Hematopoietic multipotent progenitor cell (in vitro differentiated cells): ENCODE data around the gene ANKHD1. TPM values are rescaled to one million over a fixed set of nuclear protein-coding genes. Genes with fewer than 3 reads are reported as not detected.

Experiments used
- DNase-seq, 3 donors: peaks; one replicate each; pipeline ENCODE4 v3.0.0-alpha.2; 2011 to 2015; ENCODE audit warnings: low read depth in 2 of 3, low spot score in 2 of 3
- total RNA-seq: library from RNA; depleted of rRNA; stranded (reverse); fragments of >200 nt; gene quantifications from one replicate; pipeline ENCODE4 v1.2.3, GENCODE V29; 2012

Gene ANKHD1
- total RNA-seq, 1 donor, result 97.5 TPM

DNA sequence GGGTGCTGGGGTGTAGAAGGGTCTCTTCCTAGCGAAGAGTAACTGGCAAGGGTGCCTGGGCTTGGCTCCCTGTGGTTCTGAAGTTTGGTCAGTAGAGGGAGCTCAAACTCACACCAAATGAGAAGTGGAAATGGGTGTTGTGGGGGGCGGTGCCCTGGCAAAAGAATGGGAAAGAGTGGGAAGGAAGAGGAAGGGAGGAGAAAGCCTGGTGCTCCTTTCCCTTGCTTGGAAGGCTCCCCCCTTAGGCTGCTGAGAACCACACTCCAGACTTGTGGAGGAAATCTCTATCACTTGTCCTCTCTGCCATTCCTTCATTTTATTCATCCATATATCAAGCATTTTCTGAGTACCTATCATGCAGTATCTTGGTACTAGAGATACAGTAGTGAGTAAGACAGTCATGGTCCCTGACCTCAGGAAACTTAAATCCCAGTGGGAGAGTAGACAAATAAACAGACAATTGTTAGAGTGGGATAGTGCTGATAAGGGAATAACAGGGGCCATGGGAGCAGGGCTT, 28.6 kb upstream of the ANKHD1 start:
- peak; percentile 21 to 48 (median 31) for DNase-seq

DNA sequence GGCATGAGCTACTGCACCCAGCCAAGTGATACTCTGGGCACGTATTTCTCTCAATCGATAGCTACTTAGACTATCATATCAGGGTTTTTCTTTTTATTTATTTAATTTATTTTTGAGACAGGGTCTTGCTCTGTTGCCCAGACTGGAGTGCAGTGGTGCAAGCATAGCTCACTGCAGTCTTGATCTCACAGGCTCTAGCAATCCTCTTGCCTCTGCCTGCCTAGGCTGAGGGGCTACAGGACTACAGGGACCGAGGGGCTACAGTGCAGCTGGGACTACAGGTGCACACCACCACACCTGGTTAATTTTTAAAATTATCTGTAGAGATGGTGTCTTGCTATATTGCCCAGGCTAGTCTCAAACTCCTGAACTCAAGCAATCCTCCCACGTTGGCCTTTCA, 20.3 kb upstream of the ANKHD1 start:
- no peak for DNase-seq

DNA sequence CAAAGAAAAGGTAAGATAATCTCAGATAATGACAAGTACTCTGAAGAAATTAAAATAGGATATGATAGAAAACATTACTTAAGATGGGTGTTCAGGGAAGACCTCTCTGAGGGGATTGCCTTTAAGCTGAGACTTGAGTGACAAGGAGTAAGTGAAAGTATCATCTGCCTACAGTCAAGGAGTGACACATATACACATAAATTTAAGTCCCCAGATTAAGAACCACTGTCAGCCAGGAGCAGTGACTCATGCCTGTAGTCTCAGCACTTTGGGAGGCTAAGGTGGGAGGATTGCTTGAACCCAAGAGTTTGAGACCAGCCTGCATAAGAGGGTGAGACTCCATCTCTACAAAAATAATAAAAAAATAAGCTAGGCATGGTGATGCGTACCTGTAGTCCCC, 19.7 kb upstream of the ANKHD1 start:
- DNase-seq, result no peak

DNA sequence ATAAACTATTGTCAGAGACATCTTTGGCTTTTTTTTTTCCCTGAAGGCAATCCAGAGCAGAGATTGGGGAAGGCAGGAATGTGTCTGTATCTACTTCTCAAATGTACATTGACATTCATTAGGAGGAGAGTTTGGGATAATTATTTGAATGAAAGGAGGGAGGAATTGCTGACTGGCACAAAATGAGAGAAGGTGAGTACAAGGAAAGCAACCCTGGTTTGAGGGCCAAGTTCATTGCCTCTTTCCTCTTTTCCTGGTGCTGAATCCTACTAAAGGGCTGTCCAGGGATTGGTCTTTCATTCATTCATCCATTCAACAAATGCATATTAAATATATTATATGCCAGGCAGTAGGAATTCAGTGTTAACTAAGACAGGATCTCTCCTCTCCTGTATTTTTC, 18.8 kb upstream of the ANKHD1 start:
- no peak for DNase-seq

DNA sequence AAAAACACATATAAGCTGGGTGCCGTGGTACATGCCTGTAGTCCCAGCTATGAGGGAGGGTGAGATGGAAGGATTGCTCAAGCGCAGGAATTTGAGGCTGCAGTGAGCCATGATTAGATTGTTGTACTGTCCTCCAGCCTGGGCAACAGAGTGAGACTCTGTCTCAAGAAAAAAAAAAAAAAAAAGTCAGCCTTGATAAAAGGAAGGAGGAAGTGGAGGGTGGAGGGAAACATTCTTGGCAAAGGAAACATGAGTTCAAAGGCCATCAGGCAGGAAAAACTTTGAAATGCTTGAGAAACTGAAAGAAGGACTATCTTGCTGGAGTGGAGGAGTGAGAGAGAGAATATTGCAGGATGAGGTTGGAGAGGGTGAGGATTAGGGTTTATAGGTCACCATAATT, 18.3 kb upstream of the ANKHD1 start:
- DNase-seq, result no peak

DNA sequence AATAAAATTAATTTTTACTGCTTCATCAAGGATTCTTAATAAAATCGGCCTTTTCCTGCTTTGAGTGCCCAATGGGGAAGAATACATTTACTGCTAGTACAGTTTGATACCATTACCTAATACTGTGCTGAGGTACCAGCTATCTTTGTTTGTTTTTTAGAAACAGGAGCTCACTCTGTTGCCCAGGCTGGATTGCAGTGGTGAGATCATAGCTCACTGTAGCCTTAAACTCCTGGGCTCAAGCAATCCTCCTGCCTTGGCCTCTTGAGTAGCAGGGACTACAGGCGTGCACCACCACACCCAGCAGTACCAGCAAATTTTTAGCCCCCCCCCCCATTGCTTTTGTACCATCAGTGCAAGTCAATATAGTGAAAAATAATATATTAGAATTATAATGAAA, 13.6 kb upstream of the ANKHD1 start:
- no peak for DNase-seq

DNA sequence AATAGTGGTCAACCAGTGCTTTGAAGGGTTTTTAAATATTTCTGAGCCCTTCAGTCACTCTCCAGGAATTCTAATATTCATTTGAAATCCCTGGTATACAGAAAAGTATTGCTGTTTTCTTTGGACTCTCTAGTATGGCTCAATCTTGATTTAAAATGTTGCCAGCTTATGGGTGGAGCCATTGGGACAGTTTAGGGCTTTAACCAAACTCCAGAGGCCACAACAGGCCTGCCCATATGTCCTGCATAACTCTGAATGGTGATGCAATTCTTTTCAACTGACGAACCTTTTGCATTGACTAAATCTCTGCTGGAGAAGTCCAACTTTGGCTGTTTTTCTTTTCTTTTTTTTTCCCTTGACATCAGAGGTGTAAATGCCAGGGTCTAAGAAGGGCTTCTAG, 10.3 kb upstream of the ANKHD1 start:
- no peak for DNase-seq

DNA sequence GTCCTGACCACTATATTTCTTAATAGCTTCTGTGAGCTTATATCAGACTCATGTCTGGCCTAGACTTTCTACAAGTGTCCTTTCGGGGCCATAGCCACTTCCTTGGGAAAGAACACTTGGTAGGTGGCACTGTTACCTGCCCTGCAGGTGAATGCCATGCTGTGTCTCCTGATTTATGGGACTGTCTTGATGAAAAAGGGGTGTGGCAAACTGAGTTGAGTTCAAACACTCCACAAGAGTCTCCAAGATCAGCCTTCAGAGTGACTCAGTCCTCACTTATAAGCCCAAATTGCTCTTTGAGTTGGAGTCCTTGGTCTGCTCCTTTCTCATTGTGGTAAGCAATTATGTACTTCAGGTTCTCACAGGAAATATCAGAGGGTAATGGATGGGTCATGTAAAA, 9.9 kb upstream of the ANKHD1 start:
- no peak for DNase-seq

DNA sequence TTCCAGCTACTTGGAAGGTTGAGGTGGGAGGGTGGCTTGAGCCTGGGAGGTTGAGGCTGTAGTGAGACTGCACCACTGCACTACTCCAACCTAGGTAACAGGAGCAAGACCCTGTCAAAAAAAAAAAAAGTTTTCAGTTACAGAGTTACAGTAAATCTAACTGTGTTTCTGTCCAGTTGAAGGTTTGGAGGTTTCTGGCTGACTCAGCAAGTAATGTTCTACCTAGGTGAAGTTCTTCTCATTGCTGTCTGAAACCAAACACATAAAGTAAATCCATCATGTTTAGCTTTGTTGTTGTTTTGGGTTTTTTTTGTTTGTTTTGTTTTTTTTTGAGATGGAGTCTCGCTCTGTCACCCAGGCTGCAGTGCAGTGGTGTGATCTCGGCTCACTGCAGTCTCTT, 7.9 kb upstream of the ANKHD1 start:
- DNase-seq, result no peak

DNA sequence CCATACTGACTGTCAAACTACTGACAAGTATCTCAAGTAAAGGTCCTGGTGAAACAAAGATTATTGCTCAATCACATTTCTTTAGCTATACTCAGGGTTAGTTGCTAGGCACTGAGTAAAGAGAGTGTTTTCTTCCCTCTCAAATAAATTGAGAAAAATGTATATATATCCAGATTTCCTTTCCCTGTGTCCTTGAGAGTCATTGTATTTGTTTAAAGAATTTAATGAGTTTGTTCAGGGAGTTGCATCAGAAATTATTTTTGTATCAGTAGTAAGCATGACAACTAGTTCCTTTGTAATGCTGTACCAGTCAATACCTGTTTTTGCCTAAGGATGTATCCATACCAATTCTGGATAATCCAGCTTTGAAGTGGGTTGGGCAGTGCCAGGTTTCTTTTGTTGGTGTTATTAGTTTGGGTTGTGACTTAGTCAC, 3.2 kb upstream of the ANKHD1 start:
- DNase-seq, result no peak

DNA sequence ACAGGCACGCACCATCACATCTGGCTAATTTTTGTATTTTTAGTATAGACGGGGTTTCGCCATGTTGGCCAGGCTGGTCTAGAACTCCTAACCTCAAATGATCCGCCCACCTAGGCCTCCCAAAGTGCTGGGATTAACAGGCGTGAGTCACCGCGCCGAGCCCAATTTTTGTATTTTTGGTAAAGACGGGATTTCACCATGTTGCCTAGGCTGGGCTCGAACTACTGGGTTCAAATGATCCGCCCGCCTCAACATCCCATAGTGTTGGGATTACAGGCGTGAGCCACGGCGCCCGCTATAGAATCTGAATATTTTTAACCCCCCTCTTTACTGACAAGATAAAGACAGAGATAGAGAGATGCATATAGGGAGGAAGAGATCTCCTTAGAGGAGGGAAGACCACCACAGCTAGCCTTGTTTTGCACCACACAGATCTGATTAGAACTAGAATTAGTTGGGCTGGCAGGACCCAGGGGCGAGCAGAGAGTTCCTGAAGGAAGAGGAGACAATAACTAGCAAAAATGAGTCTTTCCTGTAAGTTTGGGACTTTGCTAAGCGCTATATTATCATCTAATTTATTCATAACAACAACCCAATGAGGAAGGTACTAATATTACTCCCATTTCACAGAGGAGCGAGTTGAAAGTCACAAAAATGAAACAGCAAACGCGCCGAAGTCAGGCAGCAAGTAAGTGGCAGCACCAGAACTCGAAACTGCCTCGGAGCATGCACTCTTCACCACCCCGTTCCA, 1.5 kb upstream of the ANKHD1 start:
- DNase-seq, result no peak

DNA sequence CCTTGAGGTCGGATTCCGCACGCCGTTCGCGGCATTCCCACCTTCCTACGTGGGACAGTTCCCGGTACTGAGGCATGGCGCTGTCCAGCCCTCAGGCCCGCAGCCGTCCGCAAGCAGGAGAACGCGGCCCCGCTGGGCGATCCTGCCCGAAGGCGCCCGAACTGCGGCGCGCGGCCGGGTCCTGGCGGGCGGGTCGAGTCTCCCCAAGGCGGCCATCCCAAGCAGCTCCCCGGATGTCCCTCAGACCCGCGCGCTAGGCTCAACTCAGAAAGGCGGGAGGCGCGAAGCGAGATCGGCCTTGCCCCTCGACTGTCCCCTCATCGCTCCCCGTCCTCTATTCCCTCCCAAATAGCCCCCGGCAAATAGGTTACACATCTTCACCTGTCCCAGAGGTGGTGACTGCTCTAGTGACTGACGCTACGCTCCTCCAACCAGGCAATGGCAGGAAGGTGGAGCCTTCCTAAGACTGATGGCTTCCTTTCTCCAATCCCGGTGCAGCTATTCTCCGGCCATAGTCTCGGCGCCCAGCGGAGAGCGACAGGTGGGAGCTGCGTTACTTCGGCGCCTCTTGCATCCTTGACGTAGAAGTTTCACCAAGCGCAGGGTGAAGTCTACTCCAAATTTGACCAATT, 787 bp upstream of the ANKHD1 start:
- peak in 2 of 3 donors; percentile 94 to 96 for DNase-seq

DNA sequence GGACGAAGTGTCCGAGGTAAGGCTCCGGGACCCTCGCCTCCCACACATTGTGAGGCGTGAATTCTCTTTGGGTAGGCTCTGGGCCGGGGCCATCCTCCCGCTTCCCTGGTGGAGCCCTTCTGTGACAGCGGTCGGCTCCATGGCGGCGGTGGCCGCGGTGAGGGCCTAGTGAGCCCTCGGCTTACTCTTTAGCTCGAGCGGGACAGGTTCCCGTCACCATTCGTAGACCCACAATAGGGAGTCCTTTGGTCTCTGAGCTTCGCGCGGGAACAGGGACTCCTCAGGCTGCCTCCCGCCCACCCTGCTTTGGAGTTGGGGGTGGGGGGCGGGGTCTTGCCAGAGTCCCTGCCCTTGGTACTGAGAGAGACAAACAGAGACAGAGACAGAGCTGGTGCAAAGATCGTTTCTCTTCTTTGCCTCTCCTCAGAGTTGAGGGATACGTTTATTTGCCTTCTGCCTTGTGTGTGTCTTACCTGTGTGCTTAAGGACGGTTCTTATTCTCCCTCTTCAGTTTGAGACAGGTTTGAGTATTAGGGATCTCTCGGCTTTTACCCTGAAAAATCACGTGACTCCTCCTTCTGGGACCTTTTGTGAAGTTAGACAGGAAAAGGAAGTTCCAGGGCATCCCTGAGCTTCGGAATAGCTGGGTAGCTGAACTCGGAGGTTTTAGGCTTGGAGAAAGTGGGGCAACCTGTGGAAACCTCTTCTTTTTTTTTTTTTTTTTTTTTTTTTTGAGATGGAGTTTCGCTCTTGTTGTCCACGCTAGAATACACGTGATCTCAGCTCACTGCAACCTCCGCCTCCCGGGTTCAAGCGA, 833 bp downstream of the ANKHD1 start:
- DNase-seq, result peak; percentile 24 to 78 (median 66)

DNA sequence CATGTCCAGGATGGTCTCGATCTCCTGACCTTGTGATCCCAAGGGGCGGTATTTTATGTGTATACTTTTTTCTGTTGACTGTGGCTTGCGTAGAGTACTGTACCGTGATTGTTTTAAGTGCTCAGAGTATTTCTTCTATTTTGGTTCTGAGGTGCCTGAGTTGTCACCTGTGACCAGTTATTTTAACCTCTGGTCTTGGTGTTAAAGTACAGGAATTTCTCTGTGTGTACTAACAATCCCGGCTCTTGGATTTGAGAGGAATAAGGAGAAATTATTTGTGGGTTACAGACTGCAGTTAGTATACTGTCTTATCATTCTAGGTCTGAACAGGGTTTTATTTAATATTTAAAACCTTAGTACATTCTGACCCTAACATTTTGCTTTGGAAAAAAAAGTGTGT, 2.0 kb downstream of the ANKHD1 start:
- DNase-seq, result no peak

DNA sequence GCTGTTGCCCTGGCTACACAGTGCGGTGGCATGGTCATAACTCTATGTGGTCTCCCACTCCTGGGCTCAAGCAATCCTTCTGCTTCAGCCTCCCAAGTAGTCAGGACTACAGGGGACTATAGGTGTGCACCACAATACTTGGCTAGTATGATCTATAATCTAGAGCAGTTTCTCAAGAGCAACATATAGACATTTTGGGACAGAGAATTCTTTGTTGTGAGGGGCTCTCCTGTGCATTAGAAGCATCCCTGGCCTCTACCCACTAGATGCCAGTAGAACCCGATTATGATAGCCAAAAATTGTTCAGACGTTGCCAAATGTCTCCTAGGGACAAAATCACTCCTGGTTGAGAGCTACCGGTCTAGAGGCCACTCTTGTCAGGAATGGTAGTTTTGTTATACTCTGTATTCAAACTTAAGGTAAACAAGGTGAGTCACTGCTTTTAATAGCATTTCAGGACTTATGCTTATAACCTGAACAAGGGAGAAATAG, 7.2 kb downstream of the ANKHD1 start:
- DNase-seq, result no peak

DNA sequence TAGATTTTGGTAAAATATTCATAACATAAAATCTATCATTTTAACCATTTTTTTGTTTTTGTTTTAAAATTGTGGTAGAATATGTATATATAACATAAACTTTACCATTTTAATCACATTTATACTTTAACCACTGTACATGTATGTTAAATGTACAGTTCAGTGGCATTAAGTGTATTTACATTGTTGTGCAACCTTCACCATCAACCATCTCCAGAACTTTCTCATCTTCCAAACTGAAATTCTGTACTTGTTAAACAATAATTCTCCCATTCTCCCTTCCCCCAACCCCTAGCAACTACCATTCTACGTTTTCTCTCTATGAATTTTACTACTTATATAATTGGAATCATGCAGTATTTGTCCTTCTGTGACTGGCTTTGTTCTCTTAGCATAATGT, 11.6 kb downstream of the ANKHD1 start:
- no peak for DNase-seq

DNA sequence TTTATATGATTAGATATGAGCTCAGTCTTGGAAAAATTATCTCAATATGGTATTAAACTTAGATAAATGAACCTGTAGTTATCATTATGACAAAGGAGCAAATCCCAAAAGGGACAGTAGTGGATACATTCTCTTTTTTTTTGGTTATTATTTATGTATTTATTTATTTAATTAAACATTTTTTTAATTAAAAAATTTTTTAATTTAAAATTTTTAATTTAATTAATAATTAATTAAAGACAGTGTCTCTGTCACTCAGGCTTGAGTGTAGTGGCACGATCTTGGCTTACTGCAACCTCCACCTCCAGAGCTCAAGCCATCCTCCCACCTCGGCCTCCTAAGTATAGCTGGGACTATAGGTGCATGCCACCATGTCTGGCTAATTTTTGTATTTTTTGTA, 15.6 kb downstream of the ANKHD1 start:
- no peak for DNase-seq

DNA sequence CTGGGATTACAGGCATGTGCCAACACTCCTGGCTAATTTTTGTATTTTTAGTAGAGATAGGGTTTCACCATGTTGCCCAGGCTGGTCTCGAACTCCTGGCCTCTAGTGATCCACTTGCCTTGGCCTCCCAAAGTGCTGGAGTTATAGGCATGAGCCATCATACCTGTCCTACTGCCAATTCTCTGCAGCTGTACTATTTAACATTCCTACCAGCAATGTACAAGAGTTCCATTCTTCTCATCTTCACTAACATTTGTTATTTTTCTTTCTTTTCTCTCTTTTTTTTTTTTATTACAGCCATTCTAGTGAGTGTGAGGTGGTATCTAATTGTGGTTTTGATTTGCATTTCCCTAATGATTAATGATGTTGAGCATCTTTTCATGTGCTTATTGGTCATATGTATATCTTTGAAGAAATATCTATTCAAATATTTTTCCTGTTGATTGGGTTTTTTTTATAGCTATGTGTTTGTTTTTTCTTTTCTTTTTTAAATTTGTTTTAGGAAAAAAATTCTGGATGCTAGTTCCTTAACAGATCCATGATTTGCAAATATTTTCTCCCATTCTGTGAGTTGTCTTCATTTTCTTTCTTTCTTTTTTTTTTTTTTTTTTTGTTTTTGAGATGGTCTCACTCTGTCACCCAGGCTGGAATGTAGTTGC, 17.4 kb downstream of the ANKHD1 start:
- DNase-seq, result no peak

DNA sequence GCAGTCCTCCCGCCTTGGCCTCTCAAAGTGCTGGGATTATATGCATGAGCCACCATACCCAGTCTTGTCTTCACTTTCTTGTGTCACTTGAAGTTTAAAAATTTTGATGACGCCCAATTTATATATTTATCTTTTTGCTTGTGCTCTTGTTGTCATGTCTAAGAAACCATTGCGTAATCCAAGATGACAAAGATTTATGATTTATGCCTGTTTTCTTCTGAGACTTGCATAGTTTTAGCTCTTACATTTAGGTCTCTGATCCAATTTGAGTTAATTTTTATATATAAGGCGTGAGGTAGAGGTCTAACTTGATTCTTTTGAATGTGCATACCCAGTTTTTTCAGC, 18.6 kb downstream of the ANKHD1 start:
- peak in 1 of 3 donors; percentile 20 for DNase-seq

DNA sequence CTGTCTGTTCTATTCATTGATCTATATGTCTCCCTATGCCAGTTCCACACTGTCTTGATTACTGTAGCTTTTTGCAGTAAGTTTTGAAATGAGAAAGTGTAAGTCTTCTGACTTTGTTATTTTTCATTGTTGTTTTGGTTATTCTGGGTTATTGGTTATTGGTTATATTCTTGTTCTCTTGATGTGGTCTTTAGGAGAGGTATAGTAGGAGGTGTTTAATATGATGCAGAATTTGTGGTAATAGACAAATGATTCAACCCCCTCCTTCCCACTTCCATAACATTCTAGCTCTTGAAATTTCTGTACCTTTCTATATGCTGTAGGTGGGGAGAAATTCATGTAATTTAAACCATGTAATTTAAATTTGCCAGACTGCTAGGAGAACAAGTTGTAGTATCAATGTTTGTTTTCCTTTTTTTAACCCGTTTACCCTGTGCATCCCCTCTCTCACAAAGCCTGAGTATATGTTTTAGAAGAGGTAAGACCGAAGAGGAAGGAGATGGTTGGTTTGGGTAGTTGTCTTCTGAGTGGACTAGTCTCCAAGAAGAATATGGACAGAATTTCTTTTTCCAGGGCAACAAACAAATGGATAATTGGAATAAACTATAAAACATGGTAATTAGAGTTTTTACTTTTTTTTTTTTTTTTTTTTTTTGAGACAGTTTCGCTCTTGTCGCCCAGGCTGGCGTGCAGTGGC, 19.2 kb downstream of the ANKHD1 start:
- no peak for DNase-seq
